ENCODE measurements around the gene TNFAIP2. TPM values are rescaled to one million over a fixed set of nuclear protein-coding genes. Genes with fewer than 3 reads are reported as not detected.

TNFAIP2 gene
- polyA plus RNA-seq, 1 donor from 2014 or later = 1.8 TPM

DNA sequence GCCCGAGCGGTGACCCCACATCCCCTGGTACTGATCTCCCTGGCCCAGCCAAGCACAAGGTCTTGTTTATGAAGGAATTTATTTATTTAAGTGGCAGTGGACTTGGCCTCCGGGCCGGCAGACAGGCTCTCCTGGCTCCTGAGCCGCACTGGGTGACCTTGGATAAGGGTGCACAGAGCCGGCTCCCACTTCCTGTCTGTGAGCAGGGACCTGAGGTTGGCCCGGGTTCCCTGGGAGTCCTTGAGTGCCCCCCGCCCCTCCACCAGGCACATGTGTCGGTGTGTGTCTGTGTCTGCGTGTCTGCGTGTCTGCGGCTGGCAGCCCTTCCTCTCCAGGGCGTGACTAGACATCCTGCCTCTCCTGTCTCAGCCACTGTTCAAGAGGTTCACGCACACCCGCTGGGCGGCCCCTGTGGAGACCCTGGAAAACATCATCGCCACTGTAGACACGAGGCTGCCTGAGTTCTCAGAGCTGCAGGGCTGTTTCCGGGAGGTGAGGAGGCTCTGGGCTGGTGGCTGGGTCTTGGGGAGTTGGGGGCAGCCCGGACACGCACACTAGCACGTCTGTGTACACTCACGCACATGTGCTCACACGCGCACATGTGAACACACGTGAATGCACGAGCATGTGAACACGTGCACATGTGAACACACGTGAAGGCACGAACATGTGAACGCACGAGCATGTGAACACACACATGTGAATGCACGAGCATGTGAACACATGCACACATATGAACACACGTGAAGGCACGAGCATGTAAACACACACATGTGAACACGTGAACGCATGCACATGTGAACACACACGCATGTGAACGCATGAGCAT, 9.3 kb downstream of the TNFAIP2 start:
- TF ChIP-seq RAD21 (conservative IDR thresholded peaks at IDR 0.05) = no peak
- TF ChIP-seq POLR2AphosphoS5 (IDR thresholded peaks at IDR 0.05) = no peak
- TF ChIP-seq TAF1 (IDR thresholded peaks at IDR 0.05; ENCODE audit: low read depth) = no peak
- no peak for TF ChIP-seq EP300 (conservative IDR thresholded peaks at IDR 0.05; ENCODE audit: poor library complexity, severe bottlenecking)
- no peak for TF ChIP-seq MXI1 (conservative IDR thresholded peaks at IDR 0.05; ENCODE audit: poor library complexity, severe bottlenecking)
- TF ChIP-seq EZH2 (IDR thresholded peaks at IDR 0.05; ENCODE audit: borderline replicate concordance, insufficient read depth, low read length, poor library complexity, severe bottlenecking) = no peak
- TF ChIP-seq, protein P1, sequence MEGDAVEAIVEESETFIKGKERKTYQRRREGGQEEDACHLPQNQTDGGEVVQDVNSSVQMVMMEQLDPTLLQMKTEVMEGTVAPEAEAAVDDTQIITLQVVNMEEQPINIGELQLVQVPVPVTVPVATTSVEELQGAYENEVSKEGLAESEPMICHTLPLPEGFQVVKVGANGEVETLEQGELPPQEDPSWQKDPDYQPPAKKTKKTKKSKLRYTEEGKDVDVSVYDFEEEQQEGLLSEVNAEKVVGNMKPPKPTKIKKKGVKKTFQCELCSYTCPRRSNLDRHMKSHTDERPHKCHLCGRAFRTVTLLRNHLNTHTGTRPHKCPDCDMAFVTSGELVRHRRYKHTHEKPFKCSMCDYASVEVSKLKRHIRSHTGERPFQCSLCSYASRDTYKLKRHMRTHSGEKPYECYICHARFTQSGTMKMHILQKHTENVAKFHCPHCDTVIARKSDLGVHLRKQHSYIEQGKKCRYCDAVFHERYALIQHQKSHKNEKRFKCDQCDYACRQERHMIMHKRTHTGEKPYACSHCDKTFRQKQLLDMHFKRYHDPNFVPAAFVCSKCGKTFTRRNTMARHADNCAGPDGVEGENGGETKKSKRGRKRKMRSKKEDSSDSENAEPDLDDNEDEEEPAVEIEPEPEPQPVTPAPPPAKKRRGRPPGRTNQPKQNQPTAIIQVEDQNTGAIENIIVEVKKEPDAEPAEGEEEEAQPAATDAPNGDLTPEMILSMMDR (IDR thresholded peaks at IDR 0.05; ENCODE audit: poor library complexity, severe bottlenecking) = no peak
- no peak for TF ChIP-seq SMC3 (conservative IDR thresholded peaks at IDR 0.05; ENCODE audit: poor library complexity)
- TF ChIP-seq, protein P2, sequence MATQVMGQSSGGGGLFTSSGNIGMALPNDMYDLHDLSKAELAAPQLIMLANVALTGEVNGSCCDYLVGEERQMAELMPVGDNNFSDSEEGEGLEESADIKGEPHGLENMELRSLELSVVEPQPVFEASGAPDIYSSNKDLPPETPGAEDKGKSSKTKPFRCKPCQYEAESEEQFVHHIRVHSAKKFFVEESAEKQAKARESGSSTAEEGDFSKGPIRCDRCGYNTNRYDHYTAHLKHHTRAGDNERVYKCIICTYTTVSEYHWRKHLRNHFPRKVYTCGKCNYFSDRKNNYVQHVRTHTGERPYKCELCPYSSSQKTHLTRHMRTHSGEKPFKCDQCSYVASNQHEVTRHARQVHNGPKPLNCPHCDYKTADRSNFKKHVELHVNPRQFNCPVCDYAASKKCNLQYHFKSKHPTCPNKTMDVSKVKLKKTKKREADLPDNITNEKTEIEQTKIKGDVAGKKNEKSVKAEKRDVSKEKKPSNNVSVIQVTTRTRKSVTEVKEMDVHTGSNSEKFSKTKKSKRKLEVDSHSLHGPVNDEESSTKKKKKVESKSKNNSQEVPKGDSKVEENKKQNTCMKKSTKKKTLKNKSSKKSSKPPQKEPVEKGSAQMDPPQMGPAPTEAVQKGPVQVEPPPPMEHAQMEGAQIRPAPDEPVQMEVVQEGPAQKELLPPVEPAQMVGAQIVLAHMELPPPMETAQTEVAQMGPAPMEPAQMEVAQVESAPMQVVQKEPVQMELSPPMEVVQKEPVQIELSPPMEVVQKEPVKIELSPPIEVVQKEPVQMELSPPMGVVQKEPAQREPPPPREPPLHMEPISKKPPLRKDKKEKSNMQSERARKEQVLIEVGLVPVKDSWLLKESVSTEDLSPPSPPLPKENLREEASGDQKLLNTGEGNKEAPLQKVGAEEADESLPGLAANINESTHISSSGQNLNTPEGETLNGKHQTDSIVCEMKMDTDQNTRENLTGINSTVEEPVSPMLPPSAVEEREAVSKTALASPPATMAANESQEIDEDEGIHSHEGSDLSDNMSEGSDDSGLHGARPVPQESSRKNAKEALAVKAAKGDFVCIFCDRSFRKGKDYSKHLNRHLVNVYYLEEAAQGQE (IDR thresholded peaks at IDR 0.05; ENCODE audit: borderline replicate concordance) = no peak
- H3K4me3 ChIP-seq (ENCODE audit: low read length) = no peak overlapping the region
- H3K27ac ChIP-seq (ENCODE audit: low read length) = no peak overlapping the region
- no peak overlapping the region for H3K4me2 ChIP-seq (ENCODE audit: low read length)
- H3F3A ChIP-seq (ENCODE audit: insufficient read depth, low read length, poor library complexity, severe bottlenecking) = no peaks in the 10 kb centered on the region
- no peaks in the 10 kb centered on the region for H3K9me3 ChIP-seq (ENCODE audit: low read length)
- no peaks in the 10 kb centered on the region for H3K9me2 ChIP-seq (ENCODE audit: insufficient read depth, low read length)
- no peak overlapping the region for H3K9ac ChIP-seq (ENCODE audit: low read length)
- H3K79me2 ChIP-seq (replicated peaks; ENCODE audit: insufficient read depth, low read length) = no peaks in the 10 kb centered on the region
- no peaks in the 10 kb centered on the region for H3K36me3 ChIP-seq (ENCODE audit: insufficient read depth, low read length)
- H3K27me3 ChIP-seq (ENCODE audit: insufficient read depth, low read depth, low read length) = no peaks in the 10 kb centered on the region
- no peak overlapping the region for H2AFZ ChIP-seq (ENCODE audit: low read depth, low read length)
- H4K20me1 ChIP-seq (ENCODE audit: insufficient read depth) = no peaks in the 10 kb centered on the region

DNA sequence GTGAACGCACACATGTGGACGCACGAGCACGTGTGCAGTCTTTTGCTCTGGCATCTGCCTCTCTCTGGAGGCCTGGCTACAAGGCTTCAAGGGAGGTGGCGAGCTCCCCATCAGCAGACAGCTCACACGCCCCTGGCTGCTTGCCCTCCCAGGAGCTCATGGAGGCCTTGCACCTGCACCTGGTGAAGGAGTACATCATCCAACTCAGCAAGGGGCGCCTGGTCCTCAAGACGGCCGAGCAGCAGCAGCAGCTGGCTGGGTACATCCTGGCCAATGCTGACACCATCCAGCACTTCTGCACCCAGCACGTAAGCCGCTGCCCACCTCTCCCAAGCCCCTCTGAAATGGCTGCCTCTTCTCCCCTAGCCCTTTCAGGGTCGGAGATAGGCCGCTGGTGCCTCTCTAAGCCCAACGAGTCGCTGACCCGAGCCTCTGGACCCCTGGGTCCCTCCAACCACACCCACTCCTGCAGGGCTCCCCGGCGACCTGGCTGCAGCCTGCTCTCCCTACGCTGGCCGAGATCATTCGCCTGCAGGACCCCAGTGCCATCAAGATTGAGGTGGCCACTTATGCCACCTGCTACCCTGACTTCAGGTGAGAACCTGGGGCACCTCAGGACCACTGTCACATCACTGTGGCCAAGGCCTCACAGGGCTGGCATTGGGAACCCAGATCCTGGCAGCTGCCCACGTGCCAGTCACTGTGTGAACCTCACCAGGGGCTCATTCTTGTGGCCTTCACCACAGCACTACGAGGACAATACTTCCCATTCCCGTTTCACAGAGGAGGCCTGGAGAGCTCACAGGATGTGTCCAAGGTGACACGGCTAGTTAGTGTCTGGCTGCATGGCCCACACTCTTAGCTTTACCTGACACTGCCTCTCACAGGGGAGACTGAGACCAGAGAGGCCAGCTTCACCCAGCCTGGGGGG, 10.2 kb downstream of the TNFAIP2 start:
- Histone ChIP-seq H4K20me1 (ENCODE audit: insufficient read depth) (no peaks in the 10 kb centered on the region), H3K4me3 (ENCODE audit: low read length) (no peak overlapping the region), H3K4me2 (ENCODE audit: low read length) (no peak overlapping the region), H3K79me2 (replicated peaks; ENCODE audit: insufficient read depth, low read length) (no peaks in the 10 kb centered on the region), H3K9me2 (ENCODE audit: insufficient read depth, low read length) (no peaks in the 10 kb centered on the region), H3K27me3 (ENCODE audit: insufficient read depth, low read depth, low read length) (no peaks in the 10 kb centered on the region), H3K9me3 (ENCODE audit: low read length) (no peaks in the 10 kb centered on the region), H2AFZ (ENCODE audit: low read depth, low read length) (no peak overlapping the region), H3K9ac (ENCODE audit: low read length) (no peak overlapping the region), H3F3A (ENCODE audit: insufficient read depth, low read length, poor library complexity, severe bottlenecking) (no peaks in the 10 kb centered on the region), H3K27ac (ENCODE audit: low read length) (no peak overlapping the region), H3K36me3 (ENCODE audit: insufficient read depth, low read length) (no peaks in the 10 kb centered on the region)
- TF ChIP-seq, protein P1 (IDR thresholded peaks at IDR 0.05; ENCODE audit: poor library complexity, severe bottlenecking) = no peak
- TF ChIP-seq POLR2AphosphoS5 (IDR thresholded peaks at IDR 0.05) (no peak), SMC3 (conservative IDR thresholded peaks at IDR 0.05; ENCODE audit: poor library complexity) (no peak), MXI1 (conservative IDR thresholded peaks at IDR 0.05; ENCODE audit: poor library complexity, severe bottlenecking) (no peak), TAF1 (IDR thresholded peaks at IDR 0.05; ENCODE audit: low read depth) (no peak), RAD21 (conservative IDR thresholded peaks at IDR 0.05) (no peak), EZH2 (IDR thresholded peaks at IDR 0.05; ENCODE audit: borderline replicate concordance, insufficient read depth, low read length, poor library complexity, severe bottlenecking) (no peak), EP300 (conservative IDR thresholded peaks at IDR 0.05; ENCODE audit: poor library complexity, severe bottlenecking) (no peak)
- TF ChIP-seq, protein P2 (IDR thresholded peaks at IDR 0.05; ENCODE audit: borderline replicate concordance) = no peak
